ENCODE measurements around the gene INTS4. TPM values are rescaled to one million over a fixed set of nuclear protein-coding genes. Genes with fewer than 3 reads are reported as not detected.

The INTS4 gene
- total RNA-seq, 4 donors from 2014 or later, result 16.5 to 32.1 (median 18.8) TPM

GRCh38 chr11:78011301-78011700 is 16.8 kb upstream of the INTS4 start:
- TF ChIP-seq POLR2A (IDR thresholded peaks at IDR 0.05), result no peak
- no peak for ATAC-seq
- WGBS, 2 donors (ENCODE audit: low coverage in 1 of 2), result 80 to 100% methylated on average over 2 of the region's 2 CpGs
- Histone ChIP-seq H3K27ac (no peak overlapping the region), H3K9me3 (no peaks in the 10 kb centered on the region), H3K36me3 (peaks cover 0 to 11% of the 10 kb centered on the region in 2 donors), H3K27me3 (no peaks in the 10 kb centered on the region), H3K4me3 (no peak overlapping the region), H3K4me1 (no peaks in the 10 kb centered on the region)

- Histone ChIP-seq H3K4me1 (no peaks in the 10 kb centered on the region), H3K27me3 (no peaks in the 10 kb centered on the region), H3K27ac (no peak overlapping the region), H3K36me3 (peaks cover 0 to 6% of the 10 kb centered on the region in 2 donors), H3K9me3 (no peaks in the 10 kb centered on the region), H3K4me3 (no peak overlapping the region)
- no peak for ATAC-seq
- no peak for TF ChIP-seq POLR2A (IDR thresholded peaks at IDR 0.05)
- 91 to 95% methylated on average over 6 of the region's 6 CpGs for WGBS, 2 donors (ENCODE audit: low coverage in 1 of 2)
Measured at GRCh38 chr11:78010755-78011154, 16.3 kb upstream of the INTS4 start.

GRCh38 chr11:78010304-78010703 is 15.8 kb upstream of the INTS4 start:
- Histone ChIP-seq H3K27ac (no peak overlapping the region), H3K4me3 (no peak overlapping the region), H3K4me1 (no peaks in the 10 kb centered on the region), H3K9me3 (no peaks in the 10 kb centered on the region), H3K36me3 (peaks cover 0 to 1% of the 10 kb centered on the region in 2 donors), H3K27me3 (no peaks in the 10 kb centered on the region)
- 85 to 100% methylated on average over 1 of the region's 1 CpG for WGBS, 2 donors (ENCODE audit: low coverage in 1 of 2)
- ATAC-seq, result no peak
- TF ChIP-seq POLR2A (IDR thresholded peaks at IDR 0.05), result no peak

GRCh38 chr11:78009062-78009461 is 14.6 kb upstream of the INTS4 start:
- 100% methylated on average over 2 of the region's 2 CpGs; no CpG with 5 or more reads in 1 of the 2 donors for WGBS, 2 donors (ENCODE audit: low coverage in 1 of 2)
- Histone ChIP-seq H3K4me1 (no peaks in the 10 kb centered on the region), H3K27ac (no peak overlapping the region), H3K36me3 (no peaks in the 10 kb centered on the region), H3K9me3 (no peaks in the 10 kb centered on the region), H3K27me3 (no peaks in the 10 kb centered on the region), H3K4me3 (no peak overlapping the region)
- no peak for ATAC-seq
- TF ChIP-seq CTCF (IDR thresholded peaks at IDR 0.05), result no peak
- TF ChIP-seq POLR2AphosphoS5 (IDR thresholded peaks at IDR 0.05), result no peak
- no peak for TF ChIP-seq EP300 (IDR thresholded peaks at IDR 0.05)
- no peak for TF ChIP-seq POLR2A (IDR thresholded peaks at IDR 0.05)

GRCh38 chr11:78000193-78000592 is 5.7 kb upstream of the INTS4 start:
- Histone ChIP-seq H3K27ac (no peak overlapping the region), H3K4me1 (peaks cover 0 to 4% (median 0%) of the 10 kb centered on the region in 3 donors), H3K36me3 (no peaks in the 10 kb centered on the region), H3K27me3 (no peaks in the 10 kb centered on the region), H3K4me3 (no peak overlapping the region), H3K9me3 (no peaks in the 10 kb centered on the region)
- WGBS, 2 donors (ENCODE audit: low coverage in 1 of 2), result 0% methylated on average over 1 of the region's 1 CpG
- peak; percentile 34 for ATAC-seq
- TF ChIP-seq POLR2A (IDR thresholded peaks at IDR 0.05) (no peak), EP300 (IDR thresholded peaks at IDR 0.05) (no peak), CTCF (IDR thresholded peaks at IDR 0.05) (peak; percentile 20 to 57 (median 40)), POLR2AphosphoS5 (IDR thresholded peaks at IDR 0.05) (no peak)

GRCh38 chr11:77999446-78000030 is 5.1 kb upstream of the INTS4 start:
- Histone ChIP-seq H3K27me3 (no peaks in the 10 kb centered on the region), H3K36me3 (no peaks in the 10 kb centered on the region), H3K9me3 (no peaks in the 10 kb centered on the region), H3K4me3 (no peak overlapping the region), H3K4me1 (peaks cover 0 to 7% (median 0%) of the 10 kb centered on the region in 3 donors), H3K27ac (no peak overlapping the region)
- TF ChIP-seq POLR2A (IDR thresholded peaks at IDR 0.05) (no peak), CTCF (IDR thresholded peaks at IDR 0.05) (no peak)
- ATAC-seq, result no peak
- WGBS, 2 donors (ENCODE audit: low coverage in 1 of 2), result 100% methylated on average over 1 of the region's 1 CpG; no CpG with 5 or more reads in 1 of the 2 donors
